Astrocyte (in vitro differentiated cells and primary cell): Measurements from ENCODE around the gene DMPK. TPM values are rescaled to one million over a fixed set of nuclear protein-coding genes. Genes with fewer than 3 reads are reported as not detected.

Experiments used
- DNase-seq: peaks from one replicate; pipeline ENCODE4 v3.0.0-alpha.2; 2010; ENCODE audit warnings: low read depth
- FAIRE-seq: peaks from 2 replicates; lab custom pipeline; 2011; peaks lifted over from hg19 to GRCh38; lab: Jason Lieb, UNC
- H2AFZ ChIP-seq: 2 replicates; pipeline ENCODE4 v1.6.0; 2012; ENCODE audit warnings: low read depth, low read length, inconsistent platforms
- H3K27ac ChIP-seq: 2 replicates; pipeline ENCODE4 v1.5.1; 2011; ENCODE audit warnings: low read depth, low read length, inconsistent platforms
- H3K27me3 ChIP-seq: 2 replicates; pipeline ENCODE4 v1.6.0; 2011; ENCODE audit warnings: low read length, inconsistent platforms; ENCODE audit not compliant: insufficient read depth
- H3K36me3 ChIP-seq: 2 replicates; pipeline ENCODE4 v1.5.1; 2011; ENCODE audit warnings: low read length, inconsistent platforms; ENCODE audit not compliant: insufficient read depth
- H3K4me1 ChIP-seq: 2 replicates; pipeline ENCODE4 v1.5.1; 2011; ENCODE audit warnings: low read length, inconsistent platforms; ENCODE audit not compliant: insufficient read depth
- H3K4me2 ChIP-seq: 2 replicates; pipeline ENCODE4 v1.6.0; 2012; ENCODE audit warnings: low read length, inconsistent platforms
- H3K4me3 ChIP-seq: 2 replicates; pipeline ENCODE4 v1.5.1; 2011; ENCODE audit warnings: low read depth, mild to moderate bottlenecking, low read length, inconsistent platforms; ENCODE audit not compliant: insufficient read depth
- H3K79me2 ChIP-seq: 2 replicates; pipeline ENCODE4 v1.6.0; 2012; ENCODE audit warnings: mild to moderate bottlenecking, low read length, inconsistent platforms; ENCODE audit not compliant: insufficient read depth
- H3K9ac ChIP-seq: 2 replicates; pipeline ENCODE4 v1.6.0; 2012; ENCODE audit warnings: mild to moderate bottlenecking, low read length, inconsistent platforms
- H3K9me3 ChIP-seq: 2 replicates; pipeline ENCODE4 v1.5.1; 2012; ENCODE audit warnings: low read depth, mild to moderate bottlenecking, low read length, inconsistent platforms; ENCODE audit not compliant: insufficient read depth
- H4K20me1 ChIP-seq: 2 replicates; pipeline ENCODE4 v1.6.0; 2012; ENCODE audit warnings: low read length, inconsistent platforms; ENCODE audit not compliant: insufficient read depth
- H3K27ac Mint-ChIP-seq: one replicate; pipeline ENCODE4 v1.8.0; 2021; ENCODE audit warnings: mild to moderate bottlenecking, mixed read lengths; ENCODE audit not compliant: unreplicated experiment
- H3K27me3 Mint-ChIP-seq: one replicate; pipeline ENCODE4 v1.8.0; 2021; ENCODE audit warnings: low read depth, mixed read lengths; ENCODE audit not compliant: unreplicated experiment
- H3K36me3 Mint-ChIP-seq: one replicate; pipeline ENCODE4 v1.8.0; 2021; ENCODE audit warnings: low read depth, mixed read lengths; ENCODE audit not compliant: unreplicated experiment
- H3K4me1 Mint-ChIP-seq: one replicate; pipeline ENCODE4 v1.8.0; 2021; ENCODE audit warnings: low read depth, mixed read lengths; ENCODE audit not compliant: unreplicated experiment
- H3K4me3 Mint-ChIP-seq: one replicate; pipeline ENCODE4 v1.8.0; 2021; ENCODE audit warnings: mild to moderate bottlenecking, moderate library complexity, mixed read lengths; ENCODE audit not compliant: unreplicated experiment
- H3K9me3 Mint-ChIP-seq: one replicate; pipeline ENCODE4 v1.8.0; 2021; ENCODE audit warnings: mild to moderate bottlenecking, mixed read lengths; ENCODE audit not compliant: unreplicated experiment
- CTCF ChIP-seq: IDR thresholded peaks from 2 replicates; pipeline ENCODE4 v1.5.1; 2011; ENCODE audit warnings: low read depth, mild to moderate bottlenecking, inconsistent platforms, low read length, moderate library complexity; ENCODE audit not compliant: insufficient read depth
- EZH2 ChIP-seq: IDR thresholded peaks from 2 replicates; pipeline ENCODE4 v1.6.1; 2012; ENCODE audit warnings: mild to moderate bottlenecking, low read length, inconsistent platforms; ENCODE audit not compliant: insufficient read depth
- total RNA-seq: library from RNA; stranded (reverse); gene quantifications from 2 replicates; pipeline ENCODE4 v1.2.1, GENCODE V29; 2021

The DMPK gene
- total RNA-seq, 1 donor from 2014 or later = 75.2 TPM

- Mint-ChIP-seq H3K9me3 (no peaks in the 10 kb centered on the region), H3K4me1 (peaks cover 14% of the 10 kb centered on the region), H3K36me3 (peaks cover 17% of the 10 kb centered on the region), H3K4me3 (no peak overlapping the region), H3K27ac (no peak overlapping the region), H3K27me3 (no peaks in the 10 kb centered on the region)
- peaks cover 68% of the 10 kb centered on the region for H3K79me2 ChIP-seq
- H3K4me1 ChIP-seq = peaks cover 9% of the 10 kb centered on the region
- no peak overlapping the region for H3K27ac ChIP-seq
- H4K20me1 ChIP-seq = peaks cover 60% of the 10 kb centered on the region
- FAIRE-seq = no peak
- no peaks in the 10 kb centered on the region for H3K27me3 ChIP-seq
- no peak overlapping the region for H3K4me2 ChIP-seq
- H3K4me3 ChIP-seq = no peak overlapping the region
- no peaks in the 10 kb centered on the region for H3K9me3 ChIP-seq
- TF ChIP-seq CTCF (no peak), EZH2 (no peak)
- H3K36me3 ChIP-seq = peaks cover 23% of the 10 kb centered on the region
- no peak overlapping the region for H2AFZ ChIP-seq
- no peak for DNase-seq
- no peak overlapping the region for H3K9ac ChIP-seq
These were observed 6.9 kb upstream of the DMPK start for GRCh38 chr19:45789035-45789786.

GRCh38 chr19:45786533-45786894 is 4.2 kb upstream of the DMPK start:
- Mint-ChIP-seq H3K36me3 (peaks cover 17% of the 10 kb centered on the region), H3K4me3 (no peak overlapping the region), H3K27me3 (no peaks in the 10 kb centered on the region), H3K9me3 (no peaks in the 10 kb centered on the region), H3K27ac (no peak overlapping the region), H3K4me1 (peaks cover 18% of the 10 kb centered on the region)
- Histone ChIP-seq H3K9me3 (no peaks in the 10 kb centered on the region), H3K36me3 (peaks cover 23% of the 10 kb centered on the region), H3K4me3 (no peak overlapping the region), H4K20me1 (peaks cover 72% of the 10 kb centered on the region), H2AFZ (no peak overlapping the region), H3K4me1 (peaks cover 26% of the 10 kb centered on the region), H3K4me2 (no peak overlapping the region), H3K27me3 (no peaks in the 10 kb centered on the region), H3K9ac (no peak overlapping the region), H3K79me2 (peaks cover 60% of the 10 kb centered on the region), H3K27ac (no peak overlapping the region)
- DNase-seq = no peak
- no peak for FAIRE-seq
- TF ChIP-seq EZH2 = no peak
- no peak for TF ChIP-seq CTCF

GRCh38 chr19:45785781-45786532 is 3.7 kb upstream of the DMPK start:
- H3K9me3 Mint-ChIP-seq = no peaks in the 10 kb centered on the region
- H3K4me2 ChIP-seq = no peak overlapping the region
- H3K36me3 ChIP-seq = peaks cover 23% of the 10 kb centered on the region
- no peak for DNase-seq
- peaks cover 17% of the 10 kb centered on the region for H3K36me3 Mint-ChIP-seq
- peaks cover 71% of the 10 kb centered on the region for H4K20me1 ChIP-seq
- H3K4me1 ChIP-seq = peaks cover 21% of the 10 kb centered on the region
- no peak overlapping the region for H3K27ac Mint-ChIP-seq
- no peak overlapping the region for H2AFZ ChIP-seq
- TF ChIP-seq EZH2 (no peak), CTCF (no peak)
- no peaks in the 10 kb centered on the region for H3K27me3 ChIP-seq
- no peak overlapping the region for H3K27ac ChIP-seq
- H3K4me3 Mint-ChIP-seq = no peak overlapping the region
- H3K9me3 ChIP-seq = no peaks in the 10 kb centered on the region
- no peaks in the 10 kb centered on the region for H3K27me3 Mint-ChIP-seq
- no peak for FAIRE-seq
- H3K9ac ChIP-seq = no peak overlapping the region
- H3K4me1 Mint-ChIP-seq = peaks cover 18% of the 10 kb centered on the region
- no peak overlapping the region for H3K4me3 ChIP-seq
- H3K79me2 ChIP-seq = peaks cover 55% of the 10 kb centered on the region
